Esophagus muscularis mucosa (tissue), 4 donors: ENCODE measurements around the gene HOMER2. TPM values are rescaled to one million over a fixed set of nuclear protein-coding genes. Genes with fewer than 3 reads are reported as not detected.

Experiments used
- DNase-seq: peaks from one replicate; pipeline ENCODE4 v3.0.0-alpha.2; 2017; ENCODE audit errors: extremely low spot score
- H3K27ac ChIP-seq, 4 donors: fragments of 200-600 bp; sonication (generic); replicated peaks in 1 of 4; 1 replicate in 3 of 4; 2 replicates in 1 of 4; pipeline ENCODE4 v1.5.1; 2016 to 2019; ENCODE audit warnings: mild to moderate bottlenecking in 1 of 4
- H3K27me3 ChIP-seq, 4 donors: fragments of 200-600 bp; sonication (generic); one replicate each; pipeline versions ENCODE4 v1.5.1 to v1.6.0; 2016 to 2019
- H3K36me3 ChIP-seq, 4 donors: fragments of 200-600 bp; sonication (generic); one replicate each; pipeline ENCODE4 v1.5.1; 2016 to 2019
- H3K4me1 ChIP-seq, 4 donors: fragments of 200-600 bp; sonication (generic); one replicate each; pipeline ENCODE4 v1.5.1; 2016 to 2019
- H3K4me3 ChIP-seq, 4 donors: fragments of 200-600 bp; sonication (generic); 1 replicate in 2 of 4; 2 replicates in 2 of 4; pipeline ENCODE4 v1.5.1; 2016 to 2019; ENCODE audit warnings: mild to moderate bottlenecking in 4 of 4, moderate library complexity in 1 of 4
- H3K9me3 ChIP-seq, 4 donors: fragments of 200-600 bp; sonication (generic); 1 replicate in 3 of 4; 2 replicates in 1 of 4; pipeline ENCODE4 v1.5.1; 2016 to 2019
- CTCF ChIP-seq, 3 experiments: fragments of 200-600 bp in 2 of 3; fragments of 450-650 bp in 1 of 3; sonication (generic) in 2 of 3; IDR thresholded peaks; one replicate each; pipeline ENCODE4 v1.5.1; 2017 to 2019; ENCODE audit warnings: antibody characterized with exemption in 3 of 3, mild to moderate bottlenecking in 2 of 3, moderate library complexity in 1 of 3
- EP300 ChIP-seq: sonication (generic); formaldehyde crosslinking; IDR thresholded peaks from one replicate; pipeline ENCODE4 v1.6.1; 2017; ENCODE audit warnings: antibody characterized with exemption
- POLR2A ChIP-seq: fragments of 450-650 bp; IDR thresholded peaks from one replicate; pipeline ENCODE4 v1.6.1; 2017; ENCODE audit warnings: antibody characterized with exemption, moderate library complexity, mild to moderate bottlenecking, low read depth
- POLR2AphosphoS5 ChIP-seq, 2 donors: sonication (generic); formaldehyde crosslinking; IDR thresholded peaks; one replicate each; pipeline ENCODE4 v1.6.1; 2017; ENCODE audit warnings: antibody characterized with exemption in 2 of 2
- WGBS: methylation state at CpG from one replicate; pipeline ENCODE4 v1.1.5; 2018; 5-methylcytosine and 5-hydroxymethylcytosine counted together
- intact Hi-C: fragments of 100-400 bp; cut with DNase I; formaldehyde crosslinking; loops from one replicate; pipeline ENCODE4 v1.15.1; 2023
- total RNA-seq, 4 donors: library from RNA; depleted of rRNA; stranded (reverse); fragments of >200 nt; gene quantifications; one replicate each; pipeline versions ENCODE4 v1.1.0 to v1.2.1, GENCODE V29; 2016

Gene HOMER2
- total RNA-seq, 4 donors from 2014 or later: 13.3 to 54.8 (median 25.8) TPM

DNA sequence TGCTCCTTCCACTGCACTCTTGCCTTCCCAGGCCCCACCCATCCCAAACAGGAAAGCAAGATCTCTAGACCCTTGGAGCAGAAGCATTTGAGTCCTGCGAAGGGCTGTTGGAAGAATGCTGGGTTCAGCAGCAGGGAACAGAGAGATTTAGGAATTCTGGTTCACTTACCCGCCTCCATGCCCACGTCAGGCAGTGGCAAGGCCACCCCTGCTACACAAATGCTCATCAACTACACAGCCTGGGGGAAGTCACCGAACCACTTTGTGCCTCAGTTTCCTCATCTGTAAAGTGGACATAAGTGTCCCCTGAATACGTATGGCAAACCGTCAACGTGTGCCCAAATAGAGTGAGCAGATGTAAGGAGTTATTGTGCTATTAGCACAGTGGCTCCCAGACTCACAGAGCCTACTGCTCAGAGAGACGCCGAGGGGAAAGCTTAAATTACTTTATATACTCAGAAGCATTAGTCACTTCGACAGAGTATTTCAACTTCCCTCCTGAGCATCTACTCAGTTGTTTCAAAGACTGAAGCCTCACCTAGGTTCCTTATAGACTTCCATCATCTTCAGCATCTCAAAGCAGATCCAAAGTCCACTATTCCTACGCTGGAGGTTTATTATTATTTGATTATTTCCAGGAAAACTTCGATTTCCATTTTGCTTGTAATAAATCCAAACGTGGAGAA is 905 bp downstream of the HOMER2 start:
- Histone ChIP-seq H3K4me3 (peak overlapping the region; percentile 62 to 79 (median 66)), H3K36me3 (no peaks in the 10 kb centered on the region), H3K4me1 (peaks cover 4 to 21% (median 18%) of the 10 kb centered on the region in 4 donors), H3K27ac (peak overlapping the region in 3 of 4 donors; percentile 48 to 63 (median 62)), H3K9me3 (no peaks in the 10 kb centered on the region), H3K27me3 (no peaks in the 10 kb centered on the region)
- WGBS: 55% methylated on average over 13 of the region's 13 CpGs
- no peak for DNase-seq
- intact Hi-C loops: no loop called here
- TF ChIP-seq EP300: no peak

DNA sequence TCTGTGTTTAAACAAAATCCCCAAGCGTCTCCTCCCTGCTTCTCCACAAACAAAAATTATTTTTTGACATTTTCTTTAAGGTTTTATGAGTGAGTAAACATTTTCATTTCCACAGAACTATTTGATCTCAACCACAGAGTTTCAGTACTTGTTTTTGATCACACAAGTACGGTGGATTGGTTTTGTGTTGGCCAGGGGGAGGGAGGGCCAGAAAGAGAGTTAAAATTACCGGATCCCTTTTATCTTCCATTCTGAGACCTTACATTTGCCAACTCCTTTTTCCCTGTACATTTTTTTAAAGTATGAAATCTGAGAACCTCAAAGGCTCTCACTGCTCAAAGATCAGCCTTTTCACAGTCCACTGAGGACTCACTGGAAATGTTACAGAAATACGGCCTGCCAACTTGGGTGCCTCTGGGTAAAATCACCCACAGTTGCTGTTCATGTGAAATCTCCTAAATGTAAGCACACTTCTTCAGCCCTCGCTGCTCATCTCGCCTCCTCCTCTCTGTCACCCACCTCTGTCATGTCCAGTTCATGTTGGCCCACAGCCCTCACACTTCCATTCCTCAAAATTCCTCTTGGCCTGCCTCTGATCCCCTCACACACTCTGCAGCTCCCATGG is 1.7 kb downstream of the HOMER2 start:
- intact Hi-C loops: no loop called here
- Histone ChIP-seq H3K4me3 (peak overlapping the region in 2 of 4 donors; percentile 66 to 79), H3K9me3 (no peaks in the 10 kb centered on the region), H3K4me1 (peaks cover 4 to 21% (median 18%) of the 10 kb centered on the region in 4 donors), H3K27me3 (no peaks in the 10 kb centered on the region), H3K36me3 (no peaks in the 10 kb centered on the region), H3K27ac (no peak overlapping the region)
- DNase-seq: no peak
- 73% methylated on average over 6 of the region's 6 CpGs for WGBS
- TF ChIP-seq POLR2AphosphoS5 (IDR thresholded peaks at IDR 0.05) (no peak), CTCF (IDR thresholded peaks at IDR 0.05) (no peak), POLR2A (no peak), EP300 (no peak)

DNA sequence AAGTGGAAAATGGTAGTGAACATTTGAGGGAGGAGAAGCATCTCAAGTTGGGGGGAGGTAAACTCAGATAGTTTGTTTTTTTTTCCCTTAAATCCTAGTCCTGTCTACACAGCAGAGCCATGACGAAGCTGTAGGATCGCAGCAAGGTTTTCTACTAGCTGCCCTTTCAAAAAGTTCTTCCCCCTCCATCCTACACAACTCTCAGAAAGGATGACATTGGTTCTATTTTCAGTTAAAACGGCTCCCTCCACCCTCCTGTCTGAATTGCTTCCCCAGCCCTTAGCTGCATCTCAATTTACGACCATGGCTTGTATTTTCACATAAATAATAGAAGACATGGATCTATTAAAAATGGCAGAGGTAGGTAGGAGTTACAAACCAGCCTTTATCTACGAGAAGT is 2.2 kb downstream of the HOMER2 start:
- Histone ChIP-seq H3K4me1 (peaks cover 4 to 21% (median 18%) of the 10 kb centered on the region in 4 donors), H3K27ac (no peak overlapping the region), H3K27me3 (no peaks in the 10 kb centered on the region), H3K36me3 (no peaks in the 10 kb centered on the region), H3K9me3 (no peaks in the 10 kb centered on the region), H3K4me3 (no peak overlapping the region)
- intact Hi-C loops: no loop called here
- 79% methylated on average over 5 of the region's 5 CpGs for WGBS
- no peak for DNase-seq
- no peak for TF ChIP-seq POLR2AphosphoS5 (IDR thresholded peaks at IDR 0.05)
- no peak for TF ChIP-seq EP300
- TF ChIP-seq CTCF (IDR thresholded peaks at IDR 0.05): no peak
- no peak for TF ChIP-seq POLR2A

GRCh38 chr15:82946155-82946701 is 6.3 kb downstream of the HOMER2 start:
- intact Hi-C loops: no loop called here
- TF ChIP-seq EP300 (no peak), CTCF (IDR thresholded peaks at IDR 0.05) (no peak), POLR2AphosphoS5 (IDR thresholded peaks at IDR 0.05) (no peak), POLR2A (no peak)
- H3K27ac ChIP-seq: no peak overlapping the region
- WGBS: 77% methylated on average over 8 of the region's 8 CpGs
- no peaks in the 10 kb centered on the region for H3K36me3 ChIP-seq
- peaks cover 0 to 5% (median 3%) of the 10 kb centered on the region in 4 donors for H3K4me1 ChIP-seq
- no peaks in the 10 kb centered on the region for H3K27me3 ChIP-seq
- no peak overlapping the region for H3K4me3 ChIP-seq
- DNase-seq: no peak
- H3K9me3 ChIP-seq: no peaks in the 10 kb centered on the region

- intact Hi-C loops: no loop called here
- 73% methylated on average over 5 of the region's 5 CpGs for WGBS
- H3K27me3 ChIP-seq: no peaks in the 10 kb centered on the region
Measured at GRCh38 chr15:82945326-82945725, 7.2 kb downstream of the HOMER2 start.

More at GRCh38 chr15:82945326-82945725, 7.2 kb downstream of the HOMER2 start:
- H3K4me1 ChIP-seq: no peaks in the 10 kb centered on the region
- DNase-seq: no peak
- H3K36me3 ChIP-seq: no peaks in the 10 kb centered on the region
- no peak overlapping the region for H3K27ac ChIP-seq
- no peak for TF ChIP-seq CTCF (IDR thresholded peaks at IDR 0.05)
- no peak for TF ChIP-seq EP300
- no peak for TF ChIP-seq POLR2AphosphoS5 (IDR thresholded peaks at IDR 0.05)
- TF ChIP-seq POLR2A: no peak
- no peaks in the 10 kb centered on the region for H3K9me3 ChIP-seq
- no peak overlapping the region for H3K4me3 ChIP-seq
